HEK293 (cell line): ENCODE results near the gene RRAS.

ENCODE experiments used
- KLF9 ChIP-seq: fragments of 450-650 bp; formaldehyde crosslinking; IDR thresholded peaks from 2 replicates; pipeline ENCODE4 v1.5.1; 2016; ENCODE audit warnings: missing biosample characterization, missing genetic modification characterization, low read depth
- ZNF10 ChIP-seq: fragments of 450-650 bp; formaldehyde crosslinking; IDR thresholded peaks from 2 replicates; pipeline ENCODE4 v1.5.1; 2017; ENCODE audit warnings: missing biosample characterization, missing genetic modification characterization
- ZNF274 ChIP-seq, 2 experiments: fragments of 200-500 bp in 1 of 2; fragments of 450-650 bp in 1 of 2; sonication (Bioruptor generic) in 1 of 2; formaldehyde crosslinking in 1 of 2; IDR thresholded peaks; 2 replicates each; pipeline versions ENCODE4 v1.5.1 to v1.6.1; 2014 to 2016; ENCODE audit warnings: borderline replicate concordance in 1 of 2, inconsistent platforms in 1 of 2, low read length in 1 of 2, missing biosample characterization in 1 of 2, missing genetic modification characterization in 1 of 2

- TF ChIP-seq ZNF274 (IDR thresholded peaks at IDR 0.05; ENCODE audit: low read length) (no peak), ZNF274 (tag by site-specific recombination; IDR thresholded peaks at IDR 0.05; ENCODE audit: borderline replicate concordance) (no peak), ZNF10 (tag by site-specific recombination) (no peak), KLF9 (no peak)
Measured at GRCh38 chr19:49653466-49653806, 13.5 kb upstream of the RRAS start.
